LNCaP clone FGC (cell line): ENCODE results near the gene ALG8.

ENCODE experiments used
- DNase-seq: peaks from one replicate; pipeline ENCODE4 v3.0.0-alpha.2; 2011; ENCODE audit warnings: low read depth
- H3K4me3 ChIP-seq: 2 replicates; pipeline ENCODE4 v1.5.1; 2011; ENCODE audit warnings: mild to moderate bottlenecking, low read depth, low read length, control low read depth
- CTCF ChIP-seq: IDR thresholded peaks from 2 replicates; pipeline ENCODE4 v1.5.1; 2012; ENCODE audit warnings: mild to moderate bottlenecking; ENCODE audit not compliant: control insufficient read depth, insufficient read depth; ENCODE audit errors: extremely low read depth

The ALG8 gene

GRCh38 chr11:78160557-78160956 is 21.1 kb upstream of the ALG8 start:
- no peak overlapping the region for H3K4me3 ChIP-seq

GRCh38 chr11:78158987-78159652 is 19.7 kb upstream of the ALG8 start:
- no peak overlapping the region for H3K4me3 ChIP-seq
- TF ChIP-seq CTCF, result no peak
- DNase-seq, result no peak

More at GRCh38 chr11:78160557-78160956, 21.1 kb upstream of the ALG8 start:
- TF ChIP-seq CTCF, result no peak
- DNase-seq, result no peak

DNA sequence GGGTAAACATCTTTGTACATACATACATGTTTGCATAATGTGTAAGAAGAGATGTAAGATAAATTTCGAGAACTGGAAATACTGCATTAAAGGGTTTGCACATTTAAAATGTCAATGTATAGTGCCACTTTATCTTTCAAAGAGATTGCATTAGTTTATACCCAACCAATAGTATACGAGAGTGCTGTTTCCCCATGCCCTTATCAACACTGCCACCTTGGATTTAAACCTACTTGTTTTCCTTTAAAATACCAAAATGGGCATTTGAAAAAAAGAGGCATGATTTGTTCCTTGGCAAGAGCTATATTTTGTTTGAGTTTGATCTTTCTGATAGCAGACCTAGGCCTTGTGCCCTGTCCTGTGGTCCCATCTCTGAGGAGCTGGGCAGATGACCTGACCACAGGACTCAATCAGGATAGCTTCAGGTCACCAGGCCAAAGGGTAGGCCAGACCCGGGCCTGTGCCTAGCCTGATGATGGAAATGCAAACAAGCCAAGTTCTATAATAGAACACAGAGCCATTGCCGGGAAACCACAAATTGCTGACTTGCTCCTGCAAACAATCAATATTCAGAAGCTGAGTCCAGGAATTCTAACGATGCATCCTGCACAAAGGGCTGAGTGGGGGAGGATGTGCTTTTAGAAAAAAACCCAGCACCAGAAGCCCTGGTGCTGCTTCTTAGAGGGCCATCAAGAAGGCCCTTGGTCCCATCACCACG is 16.9 kb upstream of the ALG8 start:
- no peak for TF ChIP-seq CTCF
- no peak overlapping the region; the same call in 1 of the 2 replicates for H3K4me3 ChIP-seq
- DNase-seq, result peak; percentile 83

DNA sequence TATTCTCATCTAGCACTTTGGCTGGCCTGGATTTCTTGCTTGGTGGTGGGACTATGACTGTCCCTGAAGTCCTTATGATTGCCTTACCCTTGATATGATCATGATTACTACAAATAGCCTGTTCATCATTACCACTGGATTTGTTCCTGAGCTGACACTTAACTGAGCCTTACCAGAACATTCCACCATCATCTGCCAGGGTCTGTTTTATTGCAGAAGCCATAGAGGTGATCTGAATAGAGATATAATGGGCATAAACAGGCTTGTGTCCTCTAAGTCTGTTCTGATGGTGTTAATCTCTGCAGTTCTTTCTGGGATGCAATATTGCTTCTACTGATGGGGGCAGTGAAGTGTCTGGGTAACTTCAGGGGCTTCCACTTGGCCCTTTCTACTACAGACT is 12.4 kb upstream of the ALG8 start:
- DNase-seq, result no peak
- TF ChIP-seq CTCF, result no peak

DNA sequence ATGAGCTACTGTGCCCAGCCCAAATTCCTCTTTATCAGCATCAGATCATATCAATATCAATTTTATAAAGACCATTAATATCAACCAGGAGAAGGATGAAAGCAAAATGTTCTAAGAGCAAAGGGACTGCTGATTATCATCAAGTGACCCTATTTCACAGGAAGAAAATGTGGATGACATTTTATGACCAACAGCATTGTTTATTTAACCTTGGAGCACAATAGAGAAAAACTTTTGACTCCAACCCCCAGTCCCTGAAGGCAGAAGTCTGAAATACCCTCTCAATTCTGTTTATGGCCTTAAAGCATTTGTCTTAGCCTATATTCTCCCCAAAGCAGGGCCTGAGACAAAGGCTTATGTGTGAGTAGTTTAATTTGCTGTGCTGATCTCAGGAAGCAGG is 11.3 kb upstream of the ALG8 start:
- no peak for TF ChIP-seq CTCF
- DNase-seq, result no peak
- no peak overlapping the region for H3K4me3 ChIP-seq

More for the DNA sequence above, 12.4 kb upstream of the ALG8 start:
- H3K4me3 ChIP-seq, result no peak overlapping the region

- no peak for TF ChIP-seq CTCF
- H3K4me3 ChIP-seq, result no peak overlapping the region
These were observed 10.9 kb upstream of the ALG8 start for GRCh38 chr11:78150346-78150745.

More at GRCh38 chr11:78150346-78150745, 10.9 kb upstream of the ALG8 start:
- no peak for DNase-seq
